AG04450 (cell line): Measurements from ENCODE around the gene SAMD4B. TPM values are rescaled to one million over a fixed set of nuclear protein-coding genes. Genes with fewer than 3 reads are reported as not detected.

Experiments
- CTCF ChIA-PET: fragments of 300-600, 350-600 bp; formaldehyde crosslinking; extraction: SDS; loops from one replicate; lab custom pipeline; 2022; ENCODE audit warnings: antibody characterized with exemption, inconsistent platforms; lab: Charles Lee
- POLR2A ChIA-PET: fragments of 350-600 bp; formaldehyde crosslinking; extraction: SDS; loops from one replicate; lab custom pipeline; 2021; ENCODE audit warnings: antibody characterized with exemption, inconsistent platforms; lab: Yijun Ruan, JAX
- DNase-seq: peaks from one replicate; pipeline ENCODE4 v3.0.0-alpha.2; 2011; ENCODE audit warnings: low read depth, low spot score
- H3K27ac ChIP-seq: one replicate; pipeline ENCODE4 v1.5.1; 2012; ENCODE audit warnings: low read depth, low read length, control low read depth
- H3K27me3 ChIP-seq: one replicate; pipeline ENCODE4 v1.6.0; 2012; ENCODE audit warnings: low read length; ENCODE audit not compliant: control insufficient read depth, insufficient read depth
- H3K4me3 ChIP-seq: 2 replicates; pipeline ENCODE4 v1.5.1; 2011; ENCODE audit warnings: mild to moderate bottlenecking, low read depth, low read length, control low read depth
- H3K9me3 ChIP-seq: 2 replicates; pipeline ENCODE4 v1.5.1; 2012; ENCODE audit warnings: low read length; ENCODE audit not compliant: control insufficient read depth, insufficient read depth
- CTCF ChIP-seq: IDR thresholded peaks from 2 replicates; pipeline ENCODE4 v1.5.1; 2011; ENCODE audit warnings: low read depth, low read length, control low read depth, inconsistent platforms
- polyA plus RNA-seq: library from polyadenylated mRNA; depleted of rRNA; stranded (reverse); fragments of >200 nt; gene quantifications from 2 replicates; pipeline ENCODE4 v1.2.3, GENCODE V29; 2011

The SAMD4B gene
- polyA plus RNA-seq, 1 experiment = 33.4 TPM

- no peak for DNase-seq
- CTCF ChIA-PET = interaction anchor here (0.6 to 2.2 kb wide), 14 partner anchors 8 to 125 kb away, joined by 3 to 67 read pairs (median 3); partner anchors contain the start of genes MED29, PAF1 and RPS16
- TF ChIP-seq CTCF = no peak
- Histone ChIP-seq H3K9me3 (peaks cover 8% of the 10 kb centered on the region; the same call in 1 of the 2 replicates), H3K27me3 (no peaks in the 10 kb centered on the region), H3K27ac (peak overlapping the region; percentile 96), H3K4me3 (peak overlapping the region; percentile 14)
- POLR2A ChIA-PET = interaction anchor here (1.0 to 2.3 kb wide), 8 partner anchors 8 to 69 kb away, joined by 3 to 27 read pairs (median 7); partner anchors contain the start of genes MED29, PAF1, RPS16 and SAMD4B
These were observed 69.0 kb downstream of the SAMD4B start for GRCh38 chr19:39411081-39411831.

GRCh38 chr19:39411832-39412099, 69.5 kb downstream of the SAMD4B start:
- Histone ChIP-seq H3K27me3 (no peaks in the 10 kb centered on the region), H3K27ac (peak overlapping the region; percentile 47), H3K4me3 (peak overlapping the region; percentile 46), H3K9me3 (peaks cover 8% of the 10 kb centered on the region; the same call in 1 of the 2 replicates)
- ChIA-PET POLR2A (interaction anchor here (1.0 to 2.3 kb wide), 8 partner anchors 8 to 70 kb away, joined by 3 to 27 read pairs (median 7); partner anchors contain the start of genes MED29, PAF1, RPS16 and SAMD4B), CTCF (interaction anchor here (0.6 to 2.2 kb wide), 14 partner anchors 8 to 125 kb away, joined by 3 to 67 read pairs (median 3); partner anchors contain the start of genes MED29, PAF1 and RPS16)
- DNase-seq = peak; percentile 86
- TF ChIP-seq CTCF = peak; percentile 96

- CTCF ChIA-PET = interaction anchor here (1.0 to 2.2 kb wide), 6 partner anchors 9 to 32 kb away, joined by 3 to 67 read pairs (median 6); partner anchors contain the start of gene RPS16
- DNase-seq = peak; percentile 100
- TF ChIP-seq CTCF = peak; percentile 75
- H3K27ac ChIP-seq = peak within 1 kb of the TSS; percentile 92
- H3K4me3 ChIP-seq = peak within 1 kb of the TSS; percentile 84
- POLR2A ChIA-PET = interaction anchor here (1.0 to 2.3 kb wide), 8 partner anchors 9 to 70 kb away, joined by 3 to 27 read pairs (median 7); partner anchors contain the start of genes MED29, PAF1, RPS16 and SAMD4B
- peaks cover 8% of the 10 kb centered on the region; the same call in 1 of the 2 replicates for H3K9me3 ChIP-seq
- no peaks in the 10 kb centered on the region for H3K27me3 ChIP-seq
These were observed 70.1 kb downstream of the SAMD4B start, which contains the start of gene PLEKHG2 for GRCh38 chr19:39412100-39412866. PLEKHG2 (plus strand) TSS chr19:39412669; CDS start chr19:39414087, 1,418 bp downstream.

GRCh38 chr19:39412867-39413271, 70.6 kb downstream of the SAMD4B start:
- no peaks in the 10 kb centered on the region for H3K27me3 ChIP-seq
- ChIA-PET POLR2A (interaction anchor here (1.2 to 4.5 kb wide), 6 partner anchors 14 to 23 kb away, joined by 6 to 44 read pairs (median 10); partner anchors contain the start of genes MED29, PAF1 and RPS16), CTCF (interaction anchor here (2.2 kb wide), 1 partner anchor 15 kb away, joined by 67 read pairs; no protein-coding TSS in a partner anchor)
- peak overlapping the region; percentile 92 for H3K27ac ChIP-seq
- TF ChIP-seq CTCF = no peak
- DNase-seq = no peak
- peaks cover 5% of the 10 kb centered on the region; the same call in 1 of the 2 replicates for H3K9me3 ChIP-seq
- peak overlapping the region; percentile 84 for H3K4me3 ChIP-seq
